IPS DF 6.9 (cell line): Measurements from ENCODE around the gene ABCC5.

Source experiments
- DNase-seq: peaks from one replicate; pipeline ENCODE4 v3.0.0-alpha.2; 2013; ENCODE audit warnings: low read depth, low spot score
- H3K27ac ChIP-seq: one replicate; pipeline ENCODE4 v1.5.1; 2013; ENCODE audit warnings: low read length, control low read depth
- H3K27me3 ChIP-seq: 2 replicates; pipeline ENCODE4 v1.6.1; 2013; ENCODE audit warnings: mild to moderate bottlenecking, low read length; ENCODE audit not compliant: control insufficient read depth, insufficient read depth
- H3K36me3 ChIP-seq: 2 replicates; pipeline ENCODE4 v1.6.1; 2013; ENCODE audit warnings: low read length; ENCODE audit not compliant: control insufficient read depth, insufficient read depth
- H3K4me1 ChIP-seq: 2 replicates; pipeline ENCODE4 v1.6.1; 2013; ENCODE audit warnings: low read length; ENCODE audit not compliant: control insufficient read depth, insufficient read depth
- H3K4me3 ChIP-seq: 2 replicates; pipeline ENCODE4 v1.5.1; 2013; ENCODE audit warnings: mild to moderate bottlenecking, low read length
- H3K9me3 ChIP-seq: 2 replicates; pipeline ENCODE4 v1.6.1; 2013; ENCODE audit warnings: low read length, inconsistent platforms; ENCODE audit not compliant: control insufficient read depth, insufficient read depth
- WGBS: extraction: QIAGEN DNeasy Blood & Tissue Kit; methylation state at CpG from one replicate; pipeline ENCODE4 v1.1.7; 2013; ENCODE audit warnings: mixed read lengths, missing lambda C conversion rate; ENCODE audit not compliant: insufficient read length, insufficient coverage; 5-methylcytosine and 5-hydroxymethylcytosine counted together

Gene ABCC5

GRCh38 chr3:184017672-184018423, at the start of gene ABCC5:
ABCC5 (minus strand) TSS chr3:184017884; CDS start chr3:184014392, 3,492 bp downstream.
- no CpG with 5 or more reads among the region's 55 CpGs for WGBS
- Histone ChIP-seq H3K36me3 (no peaks in the 10 kb centered on the region), H3K27ac (no peak within 1 kb of the TSS), H3K4me1 (peaks cover 2% of the 10 kb centered on the region; the same call in 1 of the 2 replicates), H3K4me3 (peak within 1 kb of the TSS; percentile 94), H3K27me3 (no peaks in the 10 kb centered on the region), H3K9me3 (no peaks in the 10 kb centered on the region)
- DNase-seq = peak; percentile 73

- no CpG with 5 or more reads among the region's 2 CpGs for WGBS
- H3K36me3 ChIP-seq = no peaks in the 10 kb centered on the region
- H3K4me1 ChIP-seq = no peaks in the 10 kb centered on the region
- H3K27me3 ChIP-seq = no peaks in the 10 kb centered on the region
- H3K9me3 ChIP-seq = no peaks in the 10 kb centered on the region
- H3K4me3 ChIP-seq = no peak overlapping the region
- no peak overlapping the region for H3K27ac ChIP-seq
- no peak for DNase-seq
Measured at GRCh38 chr3:184066211-184066610, 48.5 kb upstream of the ABCC5 start.

- H3K9me3 ChIP-seq = no peaks in the 10 kb centered on the region
- no peaks in the 10 kb centered on the region for H3K36me3 ChIP-seq
- H3K27ac ChIP-seq = no peak overlapping the region
- no peaks in the 10 kb centered on the region for H3K4me1 ChIP-seq
- no peak overlapping the region for H3K4me3 ChIP-seq
- DNase-seq = no peak
- no peaks in the 10 kb centered on the region for H3K27me3 ChIP-seq
Measured at GRCh38 chr3:184062637-184063036, 45.0 kb upstream of the ABCC5 start.

GRCh38 chr3:184059424-184059823, 41.7 kb upstream of the ABCC5 start:
- no CpG with 5 or more reads among the region's 7 CpGs for WGBS
- DNase-seq = no peak

GRCh38 chr3:184058029-184058428, 40.3 kb upstream of the ABCC5 start:
- WGBS = no CpG with 5 or more reads among the region's 9 CpGs
- H3K9me3 ChIP-seq = no peaks in the 10 kb centered on the region
- no peak for DNase-seq
- H3K4me3 ChIP-seq = no peak overlapping the region
- no peak overlapping the region for H3K27ac ChIP-seq
- no peaks in the 10 kb centered on the region for H3K36me3 ChIP-seq
- no peaks in the 10 kb centered on the region for H3K27me3 ChIP-seq
- no peaks in the 10 kb centered on the region for H3K4me1 ChIP-seq

More at GRCh38 chr3:184059424-184059823, 41.7 kb upstream of the ABCC5 start:
- H3K4me3 ChIP-seq = no peak overlapping the region
- no peaks in the 10 kb centered on the region for H3K9me3 ChIP-seq
- H3K27ac ChIP-seq = no peak overlapping the region
- no peaks in the 10 kb centered on the region for H3K36me3 ChIP-seq
- H3K27me3 ChIP-seq = no peaks in the 10 kb centered on the region
- H3K4me1 ChIP-seq = no peaks in the 10 kb centered on the region

GRCh38 chr3:184052767-184053166, 35.1 kb upstream of the ABCC5 start, which contains the start of gene HTR3C:
HTR3C (plus strand) TSS chr3:184053047; CDS start chr3:184053081, 34 bp downstream.
- Histone ChIP-seq H3K4me3 (no peak within 1 kb of the TSS), H3K27ac (no peak within 1 kb of the TSS), H3K9me3 (no peaks in the 10 kb centered on the region), H3K4me1 (no peaks in the 10 kb centered on the region; the same call in 1 of the 2 replicates), H3K36me3 (no peaks in the 10 kb centered on the region), H3K27me3 (no peaks in the 10 kb centered on the region)
- WGBS = no CpG with 5 or more reads among the region's 4 CpGs
- no peak for DNase-seq

GRCh38 chr3:184050217-184050847, 32.6 kb upstream of the ABCC5 start:
- Histone ChIP-seq H3K4me3 (no peak overlapping the region), H3K4me1 (no peaks in the 10 kb centered on the region; the same call in 1 of the 2 replicates), H3K36me3 (no peaks in the 10 kb centered on the region), H3K27me3 (no peaks in the 10 kb centered on the region), H3K27ac (no peak overlapping the region), H3K9me3 (no peaks in the 10 kb centered on the region)
- no CpG with 5 or more reads among the region's 7 CpGs for WGBS
- no peak for DNase-seq

- Histone ChIP-seq H3K4me3 (no peak overlapping the region), H3K36me3 (no peaks in the 10 kb centered on the region), H3K27me3 (no peaks in the 10 kb centered on the region; the same call in 1 of the 2 replicates), H3K4me1 (no peaks in the 10 kb centered on the region; the same call in 1 of the 2 replicates), H3K27ac (no peak overlapping the region), H3K9me3 (no peaks in the 10 kb centered on the region)
- WGBS = no CpG with 5 or more reads among the region's 5 CpGs
- DNase-seq = no peak
Measured at GRCh38 chr3:184045995-184046394, 28.3 kb upstream of the ABCC5 start.

GRCh38 chr3:184042617-184043016, 24.9 kb upstream of the ABCC5 start:
- H3K4me1 ChIP-seq = no peaks in the 10 kb centered on the region
- H3K27me3 ChIP-seq = no peaks in the 10 kb centered on the region; the same call in 1 of the 2 replicates
- WGBS = no CpG with 5 or more reads among the region's 1 CpG
- no peaks in the 10 kb centered on the region for H3K9me3 ChIP-seq
- H3K36me3 ChIP-seq = no peaks in the 10 kb centered on the region
- no peak for DNase-seq
- no peak overlapping the region for H3K4me3 ChIP-seq
- H3K27ac ChIP-seq = no peak overlapping the region

- no CpG with 5 or more reads among the region's 3 CpGs for WGBS
- DNase-seq = peak; percentile 18
- H3K27ac ChIP-seq = no peak overlapping the region
Measured at GRCh38 chr3:184040010-184040409, 22.3 kb upstream of the ABCC5 start.

More at GRCh38 chr3:184040010-184040409, 22.3 kb upstream of the ABCC5 start:
- Histone ChIP-seq H3K9me3 (no peaks in the 10 kb centered on the region), H3K4me1 (no peaks in the 10 kb centered on the region), H3K36me3 (no peaks in the 10 kb centered on the region), H3K27me3 (no peaks in the 10 kb centered on the region; the same call in 1 of the 2 replicates), H3K4me3 (no peak overlapping the region)
